HCT116 (cell line): ENCODE data around the gene MAS1. TPM values are rescaled to one million over a fixed set of nuclear protein-coding genes. Genes with fewer than 3 reads are reported as not detected.

Source experiments
- ATAC-seq: fragments of 200-7000 bp; cut with Tn5 transposase; 2 replicates; pipeline ENCODE4 v1.9.1; 2020; ENCODE audit warnings: mild to moderate bottlenecking, moderate library complexity
- BruUV-seq: library from RNA; stranded (reverse); fragments of 400-500 nt; replicated peaks from 2 replicates; lab custom pipeline; 2021; lab: Mats Ljungman, UMichigan
- CTCF ChIA-PET: fragments of 300-600 bp; sonication (Branson Sonifier 250); formaldehyde crosslinking; loops from one replicate; lab custom pipeline; 2021; ENCODE audit warnings: antibody characterized with exemption; lab: Charles Lee
- POLR2A ChIA-PET: fragments of 300-600, 350-600 bp; sonication (Branson Sonifier 250); formaldehyde crosslinking; loops from one replicate; lab custom pipeline; 2021; ENCODE audit warnings: antibody characterized with exemption; lab: Charles Lee
- RAD21 ChIA-PET, 2 experiments: fragments of 300-600 bp; sonication (Branson Sonifier 250); formaldehyde crosslinking; loops; one replicate each; lab custom pipeline; 2023; ENCODE audit warnings: low total read pairs in 2 of 2; ENCODE audit not compliant: uncharacterized antibody in 2 of 2, unreplicated experiment in 2 of 2, low non-redundant PET in 1 of 2; lab: Charles Lee
- DNase-seq: peaks from one replicate; pipeline ENCODE4 v3.0.0-alpha.2; 2010; ENCODE audit warnings: low read depth, low spot score
- H2AFZ ChIP-seq: fragments of 200-600 bp; shearing (Covaris generic), sonication (generic); 2 replicates; pipeline ENCODE4 v1.6.1; 2017; ENCODE audit warnings: low read depth, mixed run types, mixed read lengths, antibody characterized with exemption, low read length; ENCODE audit not compliant: poor library complexity, severe bottlenecking
- H3K27ac ChIP-seq: 2 replicates; pipeline ENCODE4 v1.5.1; 2012; ENCODE audit warnings: low read depth, low read length
- H3K27me3 ChIP-seq: fragments of 200-600 bp; sonication (generic); 2 replicates; pipeline ENCODE4 v1.6.1; 2016; ENCODE audit warnings: mixed run types, low read length, mixed read lengths; ENCODE audit not compliant: insufficient read depth
- H3K36me3 ChIP-seq, 2 experiments: fragments of 200-500 bp in 1 of 2; fragments of 200-600 bp in 1 of 2; sonication (Bioruptor generic) in 1 of 2; sonication (generic) in 1 of 2; 2 replicates each; pipeline versions ENCODE4 v1.5.1 to v1.6.1; 2014 to 2016; ENCODE audit warnings: low read length in 2 of 2, inconsistent platforms in 1 of 2, mixed read lengths in 1 of 2, mixed run types in 1 of 2; ENCODE audit not compliant: insufficient read depth in 2 of 2, control insufficient read depth in 1 of 2
- H3K4me1 ChIP-seq, 2 experiments: fragments of 200-600 bp in 1 of 2; sonication (generic) in 1 of 2; 2 replicates each; pipeline versions ENCODE4 v1.5.1 to v1.6.1; 2012 to 2017; ENCODE audit warnings: low read length in 2 of 2, inconsistent platforms in 1 of 2, mild to moderate bottlenecking in 1 of 2, mixed read lengths in 1 of 2, mixed run types in 1 of 2, moderate library complexity in 1 of 2; ENCODE audit not compliant: insufficient read depth in 2 of 2, control insufficient read depth in 1 of 2
- H3K4me2 ChIP-seq: fragments of 200-600 bp; sonication (generic); 2 replicates; pipeline ENCODE4 v1.6.1; 2017; ENCODE audit warnings: mixed run types, low read length, mixed read lengths
- H3K4me3 ChIP-seq, 2 experiments: fragments of 200-600 bp in 1 of 2; sonication (generic) in 1 of 2; replicated peaks in 1 of 2; 2 replicates each; pipeline ENCODE4 v1.5.1; 2011 to 2016; ENCODE audit warnings: low read length in 2 of 2, control low read depth in 1 of 2, low read depth in 1 of 2, mild to moderate bottlenecking in 1 of 2, mixed read lengths in 1 of 2, mixed run types in 1 of 2
- H3K79me2 ChIP-seq: fragments of 200-600 bp; sonication (generic); 2 replicates; pipeline ENCODE4 v1.6.1; 2017; ENCODE audit warnings: mild to moderate bottlenecking, mixed run types, low read length, moderate library complexity, mixed read lengths; ENCODE audit not compliant: insufficient read depth
- H3K9ac ChIP-seq: fragments of 200-600 bp; sonication (generic); 2 replicates; pipeline ENCODE4 v1.6.1; 2016; ENCODE audit warnings: low read length, mixed read lengths
- H3K9me2 ChIP-seq: fragments of 200-600 bp; sonication (generic), shearing (Covaris generic); 2 replicates; pipeline ENCODE4 v1.6.1; 2017; ENCODE audit warnings: mixed run types, mild to moderate bottlenecking, moderate library complexity; ENCODE audit not compliant: insufficient read depth
- H3K9me3 ChIP-seq, 2 experiments: fragments of 200-500 bp in 1 of 2; fragments of 200-600 bp in 1 of 2; sonication (Bioruptor generic) in 1 of 2; sonication (generic) in 1 of 2; 2 replicates each; pipeline ENCODE4 v1.6.1; 2014 to 2017; ENCODE audit warnings: low read length in 2 of 2, mixed read lengths in 2 of 2, inconsistent platforms in 1 of 2, low read depth in 1 of 2, mild to moderate bottlenecking in 1 of 2, mixed run types in 1 of 2, moderate library complexity in 1 of 2; ENCODE audit not compliant: control insufficient read depth in 1 of 2, insufficient read depth in 1 of 2
- H4K20me1 ChIP-seq: fragments of 200-600 bp; sonication (generic), shearing (Covaris generic); 2 replicates; pipeline ENCODE4 v1.6.1; 2017; ENCODE audit warnings: mixed run types, mild to moderate bottlenecking, moderate library complexity; ENCODE audit not compliant: insufficient read depth
- FOSL1 ChIP-seq: IDR thresholded peaks from 2 replicates; pipeline ENCODE4 v1.6.1; 2012; ENCODE audit warnings: low read depth
- REST ChIP-seq: IDR thresholded peaks from 2 replicates; pipeline ENCODE4 v1.6.1; 2012; ENCODE audit warnings: low read depth
- SP1 ChIP-seq: IDR thresholded peaks from 2 replicates; pipeline ENCODE4 v1.6.1; 2012; ENCODE audit warnings: low read depth
- TCF7L2 ChIP-seq: IDR thresholded peaks from 2 replicates; pipeline ENCODE4 v1.7.0; 2011; ENCODE audit warnings: borderline replicate concordance, inconsistent platforms; ENCODE audit not compliant: insufficient read depth, insufficient read length; ENCODE audit errors: extremely low read depth
- ZBTB33 ChIP-seq: IDR thresholded peaks from 2 replicates; pipeline ENCODE4 v1.6.1; 2011; ENCODE audit warnings: mild to moderate bottlenecking, low read length, moderate library complexity; ENCODE audit not compliant: insufficient replicate concordance; ENCODE audit errors: extremely low read depth
- intact Hi-C: fragments of 100-400 bp; cut with micrococcal nuclease; formaldehyde crosslinking; loops from 2 replicates; pipeline ENCODE4 v1.10.0; 2022
- total RNA-seq: library from RNA; stranded (reverse); gene quantifications from one replicate; pipeline ENCODE4 v1.2.1, GENCODE V29; 2021; ENCODE audit not compliant: unreplicated experiment

MAS1 gene
- total RNA-seq, 1 experiment from 2014 or later, result not detected

GRCh38 chr6:159916237-159916636 lies 25.4 kb downstream of the MAS1 start:
- Histone ChIP-seq H3K4me1 (no peaks in the 10 kb centered on the region), H3K4me3 (no peak overlapping the region), H3K79me2 (no peaks in the 10 kb centered on the region), H4K20me1 (no peaks in the 10 kb centered on the region), H3K4me2 (no peak overlapping the region), H3K9me3 (no peaks in the 10 kb centered on the region), H3K27ac (no peak overlapping the region), H3K36me3 (no peaks in the 10 kb centered on the region), H3K27me3 (peaks cover 14% of the 10 kb centered on the region; the same call in 1 of the 2 replicates)
- BruUV-seq, result no TSS peak
- intact Hi-C loops, result no loop called here
- ATAC-seq, result no peak
- no peak for DNase-seq
- TF ChIP-seq TCF7L2, result no peak
- TF ChIP-seq REST, result no peak
- no peak for TF ChIP-seq SP1
- TF ChIP-seq FOSL1, result no peak
- no peak for TF ChIP-seq ZBTB33
- TF ChIP-seq, all 23 proteins: peak for 0
- ChIA-PET RAD21 (no interaction called here), CTCF (no interaction called here), POLR2A (no interaction called here)
- no peaks in the 10 kb centered on the region for H3K9me2 ChIP-seq
- H3K9ac ChIP-seq, result no peak overlapping the region
- H2AFZ ChIP-seq, result no peak overlapping the region
